Kidney glomerular epithelial cell (primary cell): ENCODE results near the gene PITX2.

ENCODE experiments used
- DNase-seq: peaks from one replicate; lab custom pipeline; 2025; lab: John Stamatoyannopoulos, UW

Gene PITX2

GRCh38 chr4:110624398-110624780, 1.5 kb upstream of the PITX2 start:
- DNase-seq, result no peak

DNA sequence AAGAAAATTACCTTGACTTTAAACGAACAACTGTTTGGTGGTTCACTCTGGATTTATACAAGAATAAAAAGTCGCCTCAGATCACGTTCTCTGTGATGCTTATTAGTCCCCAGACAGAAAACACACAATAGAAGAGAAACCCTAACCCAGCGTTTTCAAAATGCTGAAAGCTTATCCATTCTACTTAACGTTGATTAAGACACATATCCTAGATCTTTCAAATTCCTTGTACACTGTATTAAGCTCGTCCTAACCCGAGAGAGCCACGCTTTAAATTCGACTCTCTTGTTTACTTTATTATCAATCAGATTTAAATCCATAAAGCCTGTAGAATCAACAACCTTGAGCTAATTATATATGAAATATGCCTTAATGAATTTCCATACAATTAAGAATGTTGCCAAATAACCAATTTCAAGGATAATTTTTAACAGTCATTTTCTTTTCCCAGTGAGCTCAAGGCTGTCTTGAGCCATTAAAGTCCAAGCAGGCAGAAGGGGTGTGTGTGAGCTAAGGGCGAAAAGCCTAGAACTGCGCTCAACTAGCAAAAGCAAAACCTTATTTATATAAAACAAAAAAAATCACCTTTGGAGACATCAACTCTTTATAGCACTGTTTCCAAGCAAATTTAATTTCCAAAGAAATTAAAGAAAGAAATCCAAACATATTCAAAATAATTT, 981 bp upstream of the PITX2 start:
- DNase-seq, result no peak

GRCh38 chr4:110621839-110622751, 782 bp downstream of the PITX2 start:
- no peak for DNase-seq

GRCh38 chr4:110621328-110621812, 1.5 kb downstream of the PITX2 start:
- DNase-seq, result no peak

GRCh38 chr4:110620691-110621327, 2.1 kb downstream of the PITX2 start:
- no peak for DNase-seq

- no peak for DNase-seq
These were observed 2.6 kb downstream of the PITX2 start for GRCh38 chr4:110620322-110620690.

- no peak for DNase-seq
These were observed 3.2 kb downstream of the PITX2 start for GRCh38 chr4:110619463-110620247.

DNA sequence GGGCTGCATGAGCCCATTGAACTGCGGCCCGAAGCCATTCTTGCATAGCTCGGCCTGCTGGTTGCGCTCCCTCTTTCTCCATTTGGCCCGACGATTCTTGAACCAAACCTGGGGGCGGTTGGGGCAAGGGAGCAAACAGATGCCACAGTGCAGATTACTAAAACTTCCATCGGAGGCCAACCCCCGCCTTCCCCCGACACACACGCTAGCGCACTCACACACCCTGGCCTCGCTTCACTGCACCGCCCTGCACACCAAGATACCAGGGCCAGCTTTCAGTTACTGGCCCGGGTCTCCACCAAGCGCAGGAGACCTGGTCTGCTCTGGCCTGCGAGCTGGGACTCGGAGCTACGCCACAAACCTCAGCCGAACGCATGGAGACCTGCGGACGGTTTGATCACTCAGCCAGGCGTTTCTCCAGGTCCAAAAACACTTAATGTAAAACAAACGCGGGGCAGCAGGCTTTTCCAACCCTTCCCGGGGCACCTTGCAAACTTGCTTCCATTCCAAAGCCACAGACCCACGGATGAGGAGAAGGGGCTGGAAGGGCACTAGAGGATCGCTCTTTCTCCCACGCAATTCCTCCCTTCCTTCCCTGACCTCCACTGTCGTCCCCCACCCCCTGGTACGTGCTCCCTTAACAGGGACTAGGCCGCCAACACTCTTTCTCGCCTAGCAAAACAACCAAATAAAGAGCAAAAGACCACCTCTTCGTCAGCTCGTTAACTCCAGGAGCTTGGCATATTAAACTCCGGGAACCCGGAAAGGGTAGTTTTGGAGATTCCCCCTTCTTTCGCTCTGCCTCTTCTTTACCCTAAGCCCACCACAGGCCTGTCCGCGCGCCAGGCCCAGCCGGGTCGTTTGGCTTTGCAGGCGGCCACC, 4.1 kb downstream of the PITX2 start:
- DNase-seq, result no peak

- DNase-seq, result no peak
These were observed 5.0 kb downstream of the PITX2 start for GRCh38 chr4:110617646-110618580.

DNA sequence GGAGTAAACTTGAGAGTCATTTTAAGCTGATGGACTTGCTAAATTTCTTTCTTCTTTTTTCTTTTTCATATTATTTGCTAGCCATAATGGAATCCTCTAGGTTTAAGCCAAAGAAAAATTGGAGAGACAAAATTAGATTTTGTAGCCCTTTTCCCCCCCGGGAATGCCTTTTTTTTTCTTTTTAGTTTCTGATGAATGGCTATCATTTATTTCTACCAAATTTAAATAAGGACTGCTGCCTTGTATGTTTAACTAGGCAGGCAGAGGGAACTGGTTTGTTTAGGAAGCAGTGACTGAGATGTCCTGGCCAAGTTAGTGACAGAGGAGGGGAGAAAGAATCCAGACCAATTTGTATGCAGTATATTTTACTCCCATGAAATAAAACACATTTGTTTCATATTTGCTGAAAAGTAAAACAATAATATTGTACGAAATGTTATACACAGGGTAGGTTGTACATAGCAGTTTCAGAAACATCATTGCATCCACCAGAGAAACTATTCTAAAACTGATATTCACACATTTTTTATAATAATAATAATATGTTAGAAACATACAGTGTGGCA, 5.7 kb downstream of the PITX2 start:
- DNase-seq, result no peak

- DNase-seq, result no peak
These were observed 6.4 kb downstream of the PITX2 start for GRCh38 chr4:110616238-110617074.

GRCh38 chr4:110615353-110616237, 7.3 kb downstream of the PITX2 start:
- no peak for DNase-seq

- no peak for DNase-seq
These were observed 7.9 kb downstream of the PITX2 start for GRCh38 chr4:110614976-110615352.

DNA sequence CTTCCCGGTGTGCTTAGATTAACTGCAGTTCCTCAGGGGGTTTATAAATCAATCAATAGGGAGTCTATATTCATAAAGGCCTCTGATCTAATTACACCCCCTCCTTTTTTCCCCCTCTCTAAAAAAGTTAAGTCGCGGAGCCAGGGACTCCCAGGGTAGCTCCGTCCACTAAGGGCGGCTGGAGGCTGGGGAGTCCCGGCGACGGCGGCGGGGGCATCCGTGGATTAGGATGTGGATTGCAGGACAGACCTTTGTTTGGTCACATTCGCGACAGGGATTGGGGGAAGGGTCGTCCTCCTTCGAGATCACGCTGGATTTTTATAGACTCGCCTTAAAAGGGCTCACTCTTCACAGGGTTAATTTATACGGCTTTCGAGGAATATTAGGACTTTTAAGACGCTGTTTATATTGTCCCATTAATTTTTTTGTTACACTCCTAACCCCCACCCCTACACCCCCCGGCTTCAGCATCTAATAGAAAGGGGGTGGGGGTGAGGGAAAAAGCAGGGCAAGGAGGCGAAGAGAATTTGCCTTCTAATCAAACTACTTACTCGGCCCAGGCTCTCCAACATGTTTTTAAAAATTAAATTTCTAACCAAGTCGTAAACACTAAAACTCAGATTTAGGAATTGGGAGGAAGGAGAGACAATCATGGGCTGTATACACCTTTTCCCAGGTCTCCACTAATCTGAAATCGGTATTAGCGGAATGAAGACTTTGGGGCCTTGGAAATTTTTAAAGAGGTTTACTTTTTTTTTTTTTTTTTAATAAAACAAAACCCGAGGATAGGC, 8.5 kb downstream of the PITX2 start:
- DNase-seq, result no peak

GRCh38 chr4:110613745-110614144, 9.1 kb downstream of the PITX2 start:
- no peak for DNase-seq

DNA sequence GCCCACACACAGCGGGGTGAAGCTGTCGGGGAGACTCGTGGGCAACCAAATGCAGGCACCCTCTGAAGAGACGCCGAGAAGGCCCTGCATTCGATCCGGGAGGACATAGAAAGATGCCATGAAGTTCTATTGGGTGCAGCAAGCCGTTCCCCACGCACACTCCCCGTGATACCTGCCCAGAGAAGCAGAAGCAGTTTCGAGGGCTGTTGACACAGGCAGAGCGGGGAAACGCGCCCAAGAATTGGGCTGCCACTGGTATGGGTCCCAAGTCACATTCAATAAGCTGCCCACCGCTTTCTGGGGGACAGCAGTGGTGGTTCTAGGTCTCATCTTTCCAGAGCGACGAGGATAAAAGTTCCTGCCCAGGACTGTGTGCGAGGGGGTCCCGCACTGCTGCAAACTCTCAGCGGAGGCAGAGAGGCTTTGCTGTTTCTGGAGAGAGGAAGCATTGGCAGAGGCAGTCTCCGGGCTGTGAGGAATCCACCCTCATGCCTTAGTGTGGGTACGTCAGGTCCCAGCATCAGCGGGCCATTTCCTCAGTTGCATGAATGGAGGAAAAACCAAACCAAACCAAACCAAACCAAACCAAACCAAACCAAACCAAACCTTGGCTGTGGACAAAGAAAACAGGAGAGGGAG, 10.1 kb downstream of the PITX2 start:
- no peak for DNase-seq
